ENCODE measurements around the gene LCAT.
"Not testable (repeated sequence)": the region's sequence is repeated elsewhere in the genome, so short reads cannot be mapped to it uniquely, and the experiment has no call there.

Gene LCAT

GRCh38 chr16:67946966-67947558, 3.1 kb upstream of the LCAT start:
- no peak for DNase-seq (ENCODE audit: low read depth in 2 of 2)

GRCh38 chr16:67946128-67946569, 2.2 kb upstream of the LCAT start:
- no peak for DNase-seq (ENCODE audit: low read depth in 2 of 2)

- DNase-seq (ENCODE audit: low read depth in 2 of 2), result no peak
These were observed 1.5 kb upstream of the LCAT start for GRCh38 chr16:67945392-67945933.

- no peak for DNase-seq (ENCODE audit: low read depth in 2 of 2)
These were observed 921 bp upstream of the LCAT start for GRCh38 chr16:67944690-67945391.

- no peak for DNase-seq (ENCODE audit: low read depth in 2 of 2)
These were observed 683 bp downstream of the LCAT start for GRCh38 chr16:67943256-67943618.

- DNase-seq (ENCODE audit: low read depth in 2 of 2), result no peak
These were observed 1.2 kb downstream of the LCAT start for GRCh38 chr16:67942510-67943255.

- no peak for DNase-seq (ENCODE audit: low read depth in 2 of 2)
These were observed 1.8 kb downstream of the LCAT start for GRCh38 chr16:67942200-67942509.

- DNase-seq (ENCODE audit: low read depth in 2 of 2), result no peak
These were observed 2.3 kb downstream of the LCAT start for GRCh38 chr16:67941469-67942199.

GRCh38 chr16:67940446-67941089, 3.4 kb downstream of the LCAT start:
- no peak for DNase-seq (ENCODE audit: low read depth in 2 of 2)

GRCh38 chr16:67939507-67940445, 4.1 kb downstream of the LCAT start:
- DNase-seq (ENCODE audit: low read depth in 2 of 2), result no peak

- not testable (repeated sequence) for DNase-seq (ENCODE audit: low read depth in 2 of 2)
These were observed 6.2 kb downstream of the LCAT start for GRCh38 chr16:67937713-67938112.

- peak; percentile 55 to 72 for DNase-seq (ENCODE audit: low read depth in 2 of 2)
These were observed 6.9 kb downstream of the LCAT start for GRCh38 chr16:67936880-67937605.

- peak in 1 of 2 donors; percentile 22 for DNase-seq (ENCODE audit: low read depth in 2 of 2)
These were observed 7.6 kb downstream of the LCAT start, which contains the start of gene PSMB10 for GRCh38 chr16:67936124-67936879. Gene PSMB10, minus strand, starts transcription at chr16:67936850. Its CDS starts 101 bp downstream, at chr16:67936749.

- peak; percentile 89 to 94 for DNase-seq (ENCODE audit: low read depth in 2 of 2)
These were observed 8.4 kb downstream of the LCAT start for GRCh38 chr16:67935402-67936123.

GRCh38 chr16:67935101-67935401, 8.9 kb downstream of the LCAT start:
- no peak for DNase-seq (ENCODE audit: low read depth in 2 of 2)

GRCh38 chr16:67934306-67935100, 9.4 kb downstream of the LCAT start:
- no peak for DNase-seq (ENCODE audit: low read depth in 2 of 2)

- DNase-seq (ENCODE audit: low read depth in 2 of 2), result no peak
These were observed 10.1 kb downstream of the LCAT start for GRCh38 chr16:67933805-67934204.

- no peak for DNase-seq (ENCODE audit: low read depth in 2 of 2)
These were observed 11.5 kb downstream of the LCAT start for GRCh38 chr16:67932462-67932840.
